SK-N-MC (cell line): Measurements from ENCODE around the gene RALGPS1.

Source experiments
- EZH2 ChIP-seq: fragments of 200-600 bp; sonication (generic); IDR thresholded peaks from one replicate; pipeline ENCODE4 v1.6.1; 2017; ENCODE audit warnings: antibody characterized with exemption
- POLR2AphosphoS5 ChIP-seq: IDR thresholded peaks from 2 replicates; pipeline ENCODE4 v1.6.1; 2012; ENCODE audit warnings: mild to moderate bottlenecking, low read depth, low read length, borderline replicate concordance

DNA sequence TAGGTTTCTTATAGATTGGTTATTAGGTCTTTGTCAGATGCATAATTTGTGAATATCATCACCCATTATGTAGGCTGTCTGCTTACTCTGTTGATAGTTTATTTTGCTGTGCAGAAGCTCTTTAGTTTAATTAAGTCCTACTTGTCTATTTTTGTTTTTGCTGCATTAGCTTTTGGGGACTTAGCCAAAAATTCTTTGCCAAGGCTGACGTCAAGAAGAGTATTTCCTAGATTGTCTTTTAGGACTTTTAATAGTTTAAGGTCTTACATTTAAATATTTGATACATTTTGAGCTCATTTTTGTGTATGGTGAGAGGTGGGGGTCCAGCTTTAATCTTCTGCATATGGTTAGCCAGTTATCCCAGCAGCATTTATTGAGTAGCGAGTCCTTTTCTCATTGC is 232.7 kb downstream of the RALGPS1 start:
- TF ChIP-seq POLR2AphosphoS5 (no peak), EZH2 (no peak)
